ENCODE measurements around the gene PTGDR2.

PTGDR2 gene

DNA sequence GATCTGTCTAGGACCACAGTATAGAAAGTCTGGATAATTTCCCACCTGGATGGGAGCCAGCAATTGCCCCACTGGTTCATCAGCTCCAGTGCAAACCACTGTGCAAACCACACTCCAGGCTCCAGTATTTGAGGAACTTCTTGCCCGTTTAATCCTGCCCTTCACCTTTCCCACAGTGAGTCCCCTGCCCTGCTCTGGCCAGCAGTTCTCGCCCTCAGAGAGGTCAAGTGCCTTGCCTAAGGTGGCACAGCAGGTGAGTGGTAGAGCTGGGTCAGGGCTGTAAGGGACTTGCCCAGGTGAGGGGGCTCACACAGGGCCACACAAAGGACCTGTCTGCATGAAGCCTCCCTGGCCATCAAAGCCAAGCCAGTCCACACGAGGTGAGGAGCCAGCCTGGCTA is 46.5 kb downstream of the PTGDR2 start:
- no peak for DNase-seq

GRCh38 chr11:60803273-60803936 is 52.3 kb downstream of the PTGDR2 start:
- DNase-seq: no peak

DNA sequence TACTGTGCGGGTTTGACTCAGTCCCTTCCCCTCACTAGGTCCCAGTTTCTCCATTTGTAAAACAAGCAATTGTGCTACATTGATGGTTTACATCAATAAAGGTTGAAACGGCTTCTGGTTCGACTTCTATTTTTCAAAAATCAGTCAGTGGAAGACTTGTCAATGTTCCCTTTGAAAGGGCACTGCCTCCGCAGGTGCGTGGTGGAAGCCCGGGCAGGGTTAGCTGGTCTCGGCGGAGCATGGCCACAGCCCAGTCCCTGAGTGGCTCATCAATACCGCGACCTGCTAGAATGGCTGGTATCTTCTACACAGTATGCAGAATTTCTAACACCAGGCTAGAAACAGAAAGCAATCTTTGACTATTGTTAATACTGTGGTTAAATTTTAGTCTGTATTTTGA is 54.6 kb downstream of the PTGDR2 start:
- no peak for DNase-seq

Data from NCI-H69 (cell line).